Measurements from ENCODE around the gene PRKAG2.

DNA sequence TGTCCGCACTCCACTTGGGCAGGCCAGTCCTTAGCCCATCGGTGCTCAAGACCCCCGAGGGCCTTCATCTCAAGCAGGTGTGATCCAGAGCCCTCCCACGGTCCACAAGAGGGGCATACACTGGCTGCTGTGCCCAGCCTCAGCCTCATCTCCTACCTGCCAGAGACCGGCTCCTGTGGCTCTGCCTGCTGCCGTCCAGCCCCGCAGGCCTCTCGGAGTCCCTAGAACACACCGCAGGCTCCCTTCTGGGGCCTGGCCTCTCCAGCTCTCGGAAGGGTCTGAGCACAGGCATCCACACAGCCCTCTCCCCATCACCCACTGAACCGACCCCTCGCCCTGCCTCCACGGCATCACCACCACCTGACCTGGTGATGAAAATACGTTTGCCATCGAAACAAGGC lies 147.4 kb downstream of the PRKAG2 start:
- TF ChIP-seq POLR2A (IDR thresholded peaks at IDR 0.05; ENCODE audit: low read length), result no peak
- no peak for TF ChIP-seq GATA1 (IDR thresholded peaks at IDR 0.05; ENCODE audit: low read depth, low read length)
